Progenitor cell of endocrine pancreas (in vitro differentiated cells): ENCODE measurements around the gene ZNF106. TPM values are rescaled to one million over a fixed set of nuclear protein-coding genes. Genes with fewer than 3 reads are reported as not detected.

Source experiments
- DNase-seq: peaks from one replicate; pipeline ENCODE4 v3.0.0; 2021; ENCODE audit warnings: low spot score; ENCODE audit not compliant: unreplicated experiment
- H3K27ac Mint-ChIP-seq: 2 replicates; pipeline ENCODE4 v1.8.0; 2021; ENCODE audit warnings: mild to moderate bottlenecking, moderate library complexity, mixed read lengths
- H3K27me3 Mint-ChIP-seq: 2 replicates; pipeline ENCODE4 v1.8.0; 2021; ENCODE audit warnings: mixed read lengths
- H3K36me3 Mint-ChIP-seq: 2 replicates; pipeline ENCODE4 v1.8.0; 2022; ENCODE audit warnings: mixed read lengths; ENCODE audit not compliant: insufficient read depth
- H3K4me1 Mint-ChIP-seq: 2 replicates; pipeline ENCODE4 v1.8.0; 2021; ENCODE audit warnings: low read depth, mixed read lengths
- H3K4me3 Mint-ChIP-seq: 2 replicates; pipeline ENCODE4 v1.8.0; 2021; ENCODE audit warnings: low read depth, mild to moderate bottlenecking, moderate library complexity, mixed read lengths
- H3K9me3 Mint-ChIP-seq: 2 replicates; pipeline ENCODE4 v1.8.0; 2021; ENCODE audit warnings: low read depth, mixed read lengths
- CTCF ChIP-seq: fragments of 200-600 bp; sonication (generic); IDR thresholded peaks from one replicate; pipeline ENCODE4 v1.5.0; 2021; ENCODE audit warnings: antibody characterized with exemption, mild to moderate bottlenecking; ENCODE audit not compliant: unreplicated experiment
- total RNA-seq: library from RNA; stranded (reverse); gene quantifications from 2 replicates; pipeline ENCODE4 v1.2.1, GENCODE V29; 2021

ZNF106 gene
- total RNA-seq, 1 donor from 2014 or later, result 52.4 TPM

- no peak for TF ChIP-seq CTCF
- Mint-ChIP-seq H3K27me3 (no peaks in the 10 kb centered on the region), H3K9me3 (no peaks in the 10 kb centered on the region), H3K36me3 (peaks cover 2% of the 10 kb centered on the region), H3K27ac (no peak overlapping the region), H3K4me1 (no peaks in the 10 kb centered on the region), H3K4me3 (no peak overlapping the region)
- no peak for DNase-seq
These were observed 82.8 kb downstream of the ZNF106 start for GRCh38 chr15:42408178-42408577.

GRCh38 chr15:42405863-42406482 lies 85.0 kb downstream of the ZNF106 start:
- H3K9me3 Mint-ChIP-seq, result no peaks in the 10 kb centered on the region

GRCh38 chr15:42404461-42405235 lies 86.3 kb downstream of the ZNF106 start:
- Mint-ChIP-seq H3K27ac (no peak overlapping the region), H3K27me3 (no peaks in the 10 kb centered on the region), H3K9me3 (no peaks in the 10 kb centered on the region), H3K4me1 (no peaks in the 10 kb centered on the region), H3K36me3 (no peaks in the 10 kb centered on the region), H3K4me3 (no peak overlapping the region)
- no peak for DNase-seq
- no peak for TF ChIP-seq CTCF

More at GRCh38 chr15:42405863-42406482, 85.0 kb downstream of the ZNF106 start:
- H3K4me3 Mint-ChIP-seq, result no peak overlapping the region
- no peak overlapping the region for H3K27ac Mint-ChIP-seq
- DNase-seq, result no peak
- no peak for TF ChIP-seq CTCF
- peaks cover under 1% of the 10 kb centered on the region for H3K36me3 Mint-ChIP-seq
- no peaks in the 10 kb centered on the region for H3K27me3 Mint-ChIP-seq
- H3K4me1 Mint-ChIP-seq, result no peaks in the 10 kb centered on the region

- Mint-ChIP-seq H3K36me3 (no peaks in the 10 kb centered on the region), H3K9me3 (no peaks in the 10 kb centered on the region), H3K4me3 (no peak overlapping the region), H3K4me1 (no peaks in the 10 kb centered on the region), H3K27ac (no peak overlapping the region), H3K27me3 (no peaks in the 10 kb centered on the region)
- TF ChIP-seq CTCF, result no peak
- no peak for DNase-seq
These were observed 87.6 kb downstream of the ZNF106 start for GRCh38 chr15:42403389-42403788.

GRCh38 chr15:42402455-42403205 lies 88.3 kb downstream of the ZNF106 start:
- no peaks in the 10 kb centered on the region for H3K4me1 Mint-ChIP-seq

More at GRCh38 chr15:42402455-42403205, 88.3 kb downstream of the ZNF106 start:
- Mint-ChIP-seq H3K27ac (no peak overlapping the region), H3K9me3 (no peaks in the 10 kb centered on the region), H3K36me3 (no peaks in the 10 kb centered on the region), H3K27me3 (no peaks in the 10 kb centered on the region), H3K4me3 (no peak overlapping the region)
- TF ChIP-seq CTCF, result no peak
- no peak for DNase-seq
